Right forelimb (tissue), 1 donor: Measurements from ENCODE around the gene TUBA1B.

Experiments
- DNase-seq: peaks from one replicate; pipeline ENCODE4 v3.0.0-alpha.2; 2018

Gene TUBA1B

DNA sequence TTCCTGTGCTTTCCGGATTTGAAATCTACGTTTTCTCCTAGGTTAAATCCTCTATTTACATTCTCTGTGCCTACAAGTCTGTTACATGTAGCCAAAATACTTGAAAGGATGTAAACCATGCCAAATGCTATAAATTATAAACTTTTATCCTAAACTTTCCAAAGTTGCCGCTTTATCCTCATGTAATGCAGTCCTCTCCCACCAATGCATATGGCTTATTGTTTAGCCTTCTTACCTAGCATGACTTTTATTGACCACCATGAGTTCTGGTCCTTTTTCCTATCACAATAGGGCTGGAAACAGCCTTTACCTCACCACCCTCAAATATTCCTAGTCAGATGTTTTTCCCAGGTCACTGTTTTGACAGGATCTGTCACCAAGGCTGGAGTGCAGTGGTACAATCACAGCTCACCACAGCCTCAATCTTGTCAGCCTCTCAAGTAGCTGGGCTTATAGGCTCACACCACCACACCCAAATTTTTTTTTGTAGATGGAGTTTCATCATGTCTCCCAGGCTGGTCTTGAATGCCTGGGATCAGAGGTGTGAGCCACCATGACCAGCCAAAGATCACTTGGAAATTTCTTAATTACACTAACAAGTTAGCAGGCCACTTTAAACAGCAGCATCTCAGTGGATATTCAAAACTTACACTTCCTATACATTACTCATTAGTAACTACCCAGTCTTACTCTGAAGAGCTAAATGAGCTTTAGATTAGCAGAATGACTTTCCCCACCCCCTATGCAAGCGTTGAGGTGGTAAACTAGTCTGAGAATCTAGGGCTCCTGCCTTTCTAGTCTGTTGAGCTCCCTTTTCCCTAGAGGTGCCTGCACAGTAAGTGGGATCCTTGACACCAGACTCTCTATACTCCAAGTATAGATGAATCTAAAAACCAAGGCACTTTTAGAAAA, 4.1 kb downstream of the TUBA1B start:
- DNase-seq, result no peak

DNA sequence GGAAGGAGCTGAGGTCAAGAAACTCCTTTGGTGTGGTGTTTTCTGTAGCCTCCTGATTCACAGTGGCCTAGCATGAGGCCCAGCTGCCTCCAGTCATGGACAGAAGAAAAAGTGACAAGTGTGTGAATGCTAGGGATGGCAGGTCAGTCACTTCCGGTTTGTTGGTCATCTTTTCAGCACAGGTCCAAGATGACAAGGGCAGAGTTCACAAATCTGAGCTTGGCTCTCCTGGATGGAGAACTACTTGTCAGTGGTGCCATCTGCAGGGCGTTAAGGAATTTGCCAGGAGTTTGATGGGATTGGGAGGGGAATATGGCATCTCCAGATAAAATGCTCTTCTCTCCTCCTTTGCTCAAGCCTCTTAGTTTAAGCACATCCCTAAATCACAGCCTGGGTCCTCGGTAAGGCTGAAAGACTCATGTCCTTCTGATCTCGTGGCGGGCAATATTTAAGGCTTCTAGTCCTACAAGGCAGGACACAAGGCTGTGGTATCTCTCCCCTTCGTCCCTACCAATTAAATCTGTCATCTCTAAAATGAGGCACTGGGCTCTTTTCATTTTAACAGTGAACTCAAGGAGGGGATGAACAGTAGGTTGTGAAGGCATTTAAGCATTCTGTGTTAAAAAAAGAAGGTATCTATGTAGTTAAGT, 10.0 kb downstream of the TUBA1B start:
- no peak for DNase-seq

DNA sequence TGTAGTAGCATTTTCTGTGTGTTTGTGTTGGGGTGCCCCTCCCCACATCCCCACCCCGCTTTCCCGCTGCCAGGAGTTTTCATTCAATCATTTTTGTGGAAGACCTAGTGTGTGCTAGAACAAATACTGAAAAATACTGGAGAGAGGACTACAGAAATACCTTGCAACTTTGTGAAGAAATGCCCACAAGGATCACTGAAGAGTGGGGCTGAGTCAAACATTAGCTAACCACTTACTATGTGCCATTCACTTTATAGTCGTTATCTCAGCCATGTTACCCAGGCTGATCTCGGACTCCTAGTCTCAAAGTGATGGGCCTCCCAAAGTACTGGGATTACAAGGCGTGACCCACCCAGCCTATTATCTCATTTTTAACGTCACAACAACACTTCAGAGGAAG, 20.0 kb downstream of the TUBA1B start:
- no peak for DNase-seq

DNA sequence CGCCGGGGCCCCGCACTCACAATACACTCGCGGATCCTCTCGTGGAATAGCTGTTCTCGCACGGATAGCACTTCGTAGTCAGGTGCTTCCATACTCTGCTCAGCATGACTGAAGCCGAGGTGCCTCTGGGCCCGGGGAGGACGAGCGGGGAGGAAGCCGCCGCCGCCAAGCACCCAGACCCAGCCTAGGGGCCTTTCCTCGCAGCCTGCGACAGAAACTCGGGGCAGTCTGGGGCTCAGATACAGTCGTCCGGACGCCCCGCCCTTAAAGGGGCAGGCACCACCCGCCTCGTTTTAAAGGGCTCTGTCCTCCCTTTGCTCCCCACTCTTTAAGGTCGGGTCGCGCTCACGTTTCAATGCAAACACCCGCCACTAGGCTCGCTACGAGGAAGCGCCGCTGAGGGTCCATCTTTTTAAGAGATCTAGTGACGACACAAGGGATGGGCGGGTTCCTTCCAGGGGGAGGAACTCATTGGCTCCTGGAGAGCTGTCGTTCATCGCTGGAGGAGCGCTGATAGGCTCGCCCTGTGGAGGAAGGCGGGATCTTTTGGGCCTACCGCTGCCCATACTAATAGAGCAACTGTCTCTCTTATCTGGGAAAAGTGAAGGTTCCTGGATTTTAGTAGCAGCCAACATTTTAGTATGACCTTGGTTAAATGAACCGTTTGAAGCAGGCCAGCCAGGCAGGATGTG, 20.6 kb downstream of the TUBA1B start, which contains the start of gene LMBR1L:
Gene LMBR1L, minus strand, starts transcription at position 384 of the 692 bp plus-strand sequence. Its CDS starts 292 bp downstream, at position 92.
- DNase-seq, result peak; percentile 97

DNA sequence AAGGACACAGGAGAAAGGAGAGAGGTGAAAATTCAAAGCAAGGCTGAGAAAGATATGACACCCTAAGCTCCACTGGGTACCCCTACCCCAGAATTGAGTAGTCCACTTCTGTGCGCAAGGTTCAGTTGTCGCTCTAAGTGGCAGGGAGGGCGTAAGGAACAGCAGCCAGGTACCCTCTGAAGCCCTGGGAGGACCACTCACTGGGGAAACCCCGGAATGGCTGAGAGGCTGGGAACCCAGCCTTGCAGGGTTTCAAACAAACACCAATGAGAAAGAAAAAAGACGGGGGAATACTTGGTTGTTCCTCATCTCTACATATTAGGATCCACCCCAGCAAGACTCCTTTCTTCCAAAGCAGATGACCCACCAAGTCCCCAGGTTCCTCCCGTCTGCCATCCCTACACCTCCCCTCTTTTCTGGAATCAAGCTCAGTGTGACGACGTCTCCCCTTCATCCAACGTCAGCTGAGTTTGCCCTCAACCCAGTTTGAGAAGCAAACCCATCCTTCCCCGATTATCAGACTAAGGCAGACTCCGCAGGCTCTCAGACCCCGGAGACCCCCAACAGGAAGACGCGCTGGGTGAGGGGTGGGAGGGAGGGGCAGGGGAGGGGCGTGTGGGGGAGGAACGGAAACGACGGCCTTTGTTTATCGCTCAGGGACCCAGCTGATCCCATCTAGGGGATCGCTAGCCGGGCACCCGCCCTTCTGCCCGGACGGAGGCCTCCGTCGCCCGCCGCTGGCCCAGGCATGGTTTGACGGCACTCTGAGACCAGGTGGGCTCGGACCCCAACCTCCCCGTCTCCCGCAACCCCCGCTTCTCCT, 21.3 kb downstream of the TUBA1B start:
- DNase-seq, result peak; percentile 68

DNA sequence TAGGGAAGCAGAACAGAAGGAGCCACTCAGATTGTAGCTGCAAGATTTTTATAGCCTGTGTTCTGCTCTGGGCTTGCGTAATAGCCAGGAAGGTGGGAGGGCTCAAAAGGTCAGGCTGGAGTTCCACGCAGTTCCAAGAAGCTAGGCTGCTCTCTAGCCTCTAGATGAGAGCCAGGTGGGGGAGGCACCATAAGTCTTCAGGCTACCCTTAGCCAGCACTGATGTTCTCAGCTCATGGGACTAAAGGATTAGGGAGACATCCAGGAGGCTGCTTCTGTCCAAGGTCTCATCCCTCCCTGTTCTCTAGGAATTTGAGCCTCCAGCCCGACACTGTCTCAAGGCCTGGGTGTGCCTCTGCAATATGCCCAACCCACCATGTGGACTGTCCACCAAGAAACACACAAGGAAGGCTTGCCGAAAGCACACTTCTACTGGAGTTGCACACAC, 22.2 kb downstream of the TUBA1B start:
- DNase-seq, result no peak

DNA sequence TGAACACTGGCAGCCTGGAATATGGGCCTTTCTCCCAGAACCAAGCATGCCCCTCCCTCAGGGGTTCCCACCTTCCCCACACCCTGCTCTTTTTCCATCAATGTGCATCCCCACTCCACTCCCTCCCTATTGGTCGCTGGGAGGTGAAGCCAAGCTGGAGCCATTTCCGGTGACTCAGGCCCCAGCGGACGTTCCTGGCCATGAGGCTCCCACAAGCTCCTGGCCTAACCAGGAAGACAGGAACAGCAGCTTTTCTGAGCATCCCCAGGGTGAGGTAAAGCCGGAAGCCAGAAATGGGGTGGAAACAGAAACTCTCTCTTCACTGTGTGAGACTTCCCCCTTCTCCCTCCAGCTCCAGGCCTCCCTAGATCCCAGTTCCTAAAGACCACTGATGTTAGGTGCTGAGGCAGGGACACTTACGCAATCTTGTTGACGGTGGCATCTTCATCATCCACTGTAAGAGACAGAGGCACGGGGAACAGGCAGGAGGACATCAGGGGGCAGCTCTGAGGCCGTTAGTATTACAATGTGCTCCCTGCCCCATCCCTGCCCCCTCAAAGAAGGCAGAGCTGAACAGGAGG, 25.6 kb downstream of the TUBA1B start:
- no peak for DNase-seq

DNA sequence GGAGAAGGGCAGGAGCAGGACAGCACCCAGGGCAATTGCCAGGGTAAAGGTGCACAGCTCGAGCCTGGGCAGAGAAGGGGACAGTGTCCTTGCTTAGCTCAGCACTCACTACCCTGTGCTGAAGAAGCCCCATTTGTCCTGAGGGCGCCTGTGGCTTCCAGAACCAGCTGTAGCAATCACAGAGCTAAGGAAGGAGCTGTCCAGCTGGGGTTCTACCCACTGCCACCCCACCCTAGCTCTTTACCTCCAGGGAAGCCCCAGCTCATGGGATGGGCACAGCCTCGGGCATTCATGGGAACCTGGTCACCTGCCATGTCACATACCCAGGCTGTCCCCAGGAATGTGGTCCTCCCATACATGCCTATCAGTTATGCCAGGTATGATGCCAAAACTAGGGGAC, 26.4 kb downstream of the TUBA1B start:
- no peak for DNase-seq

DNA sequence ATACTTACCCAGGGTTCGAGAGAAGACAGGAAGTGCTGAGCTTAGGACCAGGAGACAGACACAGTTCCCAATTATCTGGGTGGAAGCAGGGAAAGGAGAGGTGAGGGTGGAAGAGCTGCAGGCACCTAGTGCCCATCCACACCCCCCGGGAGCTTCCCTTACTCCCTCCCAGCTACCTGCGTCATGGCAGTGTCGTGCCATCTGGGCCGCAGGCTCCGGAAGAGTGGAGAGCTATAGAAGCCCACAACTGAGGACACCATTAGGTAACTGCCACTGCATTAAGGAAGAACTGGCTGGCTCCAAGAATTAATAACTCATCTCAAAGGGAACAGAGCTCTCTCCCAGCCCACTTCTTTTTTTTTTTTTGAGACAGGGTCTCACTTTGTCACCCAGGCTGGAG, 30.8 kb downstream of the TUBA1B start:
- no peak for DNase-seq

DNA sequence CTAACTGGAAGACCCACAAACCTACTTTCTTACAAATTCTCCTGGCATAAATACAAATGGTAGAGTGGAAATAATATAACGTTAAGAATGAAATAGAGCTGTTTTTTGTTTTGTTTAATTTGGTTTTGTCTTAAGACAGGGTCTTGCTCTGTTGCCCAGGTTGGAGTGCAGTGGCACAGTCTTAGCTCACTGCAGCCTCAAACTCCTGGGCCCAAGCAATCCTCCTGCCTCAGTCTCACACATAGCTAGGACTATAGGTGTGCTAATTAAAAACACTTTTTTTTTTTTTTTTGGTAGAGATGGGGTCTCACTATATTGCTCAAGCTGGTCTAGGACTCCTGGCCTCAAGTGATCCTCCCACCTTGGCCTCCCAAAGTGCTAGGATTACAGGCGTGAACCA, 32.5 kb downstream of the TUBA1B start:
- no peak for DNase-seq

DNA sequence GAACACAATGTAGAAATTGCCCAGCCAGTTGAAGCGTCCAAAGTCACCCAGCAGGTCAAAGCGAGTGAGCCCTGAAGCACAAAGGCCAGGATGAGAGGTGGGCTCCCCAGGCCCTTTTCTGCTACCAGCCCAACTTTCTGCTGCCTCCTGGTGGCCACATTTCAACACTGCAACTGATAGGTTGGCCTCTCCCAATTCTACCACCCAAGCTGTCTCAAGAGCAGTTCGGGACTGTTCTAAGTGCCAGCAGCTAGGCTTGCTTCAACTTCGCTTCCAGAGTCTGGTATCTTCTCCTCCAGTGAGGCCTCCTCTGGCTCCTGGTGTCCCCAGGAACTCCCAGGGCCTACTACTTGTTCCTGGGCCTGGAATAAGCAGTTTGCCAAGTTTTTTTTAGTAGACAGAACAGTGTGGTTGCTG, 33.2 kb downstream of the TUBA1B start:
- DNase-seq, result no peak

DNA sequence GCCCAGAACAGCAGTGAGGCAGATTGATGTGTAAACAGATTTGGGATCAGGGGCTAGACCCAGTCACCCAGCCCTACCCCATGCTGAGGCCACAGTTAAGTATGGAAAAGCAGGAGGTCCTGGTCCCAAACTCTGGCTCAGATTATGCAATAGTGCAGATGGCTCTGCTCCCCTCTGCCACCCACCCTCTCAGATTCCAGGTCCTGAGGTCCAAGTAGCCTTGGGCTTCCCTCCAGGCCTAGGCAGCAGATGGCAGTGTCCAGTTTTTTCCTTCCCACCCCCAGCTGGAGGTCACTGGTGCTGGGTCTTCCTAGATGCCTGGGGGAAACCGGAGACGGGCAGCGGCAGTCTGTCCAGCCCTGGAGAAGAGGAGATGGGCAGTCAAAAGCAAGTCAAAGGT, 33.8 kb downstream of the TUBA1B start:
- no peak for DNase-seq

DNA sequence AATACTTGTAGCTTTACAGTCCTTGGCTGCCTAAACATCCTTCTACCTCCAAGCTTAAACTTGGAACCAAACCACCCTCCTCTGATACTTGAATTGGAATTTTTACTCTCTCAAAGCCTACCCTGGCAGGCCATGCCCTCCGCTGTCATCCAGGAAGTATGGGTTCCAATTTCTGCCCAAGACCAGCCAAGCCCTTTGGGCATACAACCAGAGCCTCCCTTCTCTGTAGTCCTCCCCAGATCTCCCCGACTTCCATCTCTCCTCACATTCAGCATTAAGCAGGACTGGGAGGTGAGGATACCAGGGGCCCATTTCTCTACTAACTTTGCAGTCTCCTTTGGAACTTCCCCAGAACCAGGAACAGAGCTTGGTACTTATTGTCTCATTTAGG, 36.2 kb downstream of the TUBA1B start:
- no peak for DNase-seq

DNA sequence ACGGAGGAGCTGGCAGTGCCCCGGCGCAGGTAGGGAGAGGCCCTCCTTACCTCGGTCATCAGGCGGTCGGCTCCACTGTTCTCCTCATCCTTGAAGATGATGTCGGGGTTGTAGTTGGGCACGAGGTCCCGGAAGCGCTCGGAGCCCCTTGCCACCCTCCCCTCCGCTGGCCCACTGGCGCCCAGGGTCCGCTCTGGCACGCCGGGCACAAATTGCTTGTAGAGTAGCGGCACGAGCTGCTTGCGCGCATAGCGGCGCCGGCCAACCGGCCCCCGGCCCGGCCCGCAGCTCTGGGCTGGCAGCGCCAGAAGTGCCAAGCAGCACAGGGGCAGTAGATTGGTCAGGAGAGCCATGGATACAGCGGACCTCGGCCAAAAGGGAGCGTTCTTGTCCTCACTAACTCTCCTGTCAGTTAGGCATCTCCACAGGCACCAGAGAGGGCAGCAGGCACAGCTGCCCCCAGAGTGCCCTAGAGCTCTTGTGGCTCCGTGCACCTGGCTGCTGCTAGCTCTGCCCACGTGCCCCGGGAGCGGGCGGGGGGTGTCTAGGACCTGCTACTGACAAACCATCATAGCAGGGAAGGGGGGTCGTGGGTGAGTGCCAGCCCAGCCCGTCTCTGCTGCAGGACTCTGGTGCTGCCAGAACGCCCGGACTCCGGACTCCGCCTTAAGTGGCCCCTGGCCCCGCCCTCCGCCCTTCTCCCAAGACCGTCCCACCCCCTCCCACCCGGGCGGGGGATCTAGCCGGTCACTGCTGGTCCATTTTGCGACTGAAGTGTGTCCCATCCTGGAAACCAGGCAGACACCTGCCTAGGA, 36.8 kb downstream of the TUBA1B start, which contains the start of gene DHH:
Gene DHH, minus strand, starts transcription at position 642 of the 815 bp plus-strand sequence. Its CDS starts 289 bp downstream, at position 353.
- peak; percentile 64 for DNase-seq

DNA sequence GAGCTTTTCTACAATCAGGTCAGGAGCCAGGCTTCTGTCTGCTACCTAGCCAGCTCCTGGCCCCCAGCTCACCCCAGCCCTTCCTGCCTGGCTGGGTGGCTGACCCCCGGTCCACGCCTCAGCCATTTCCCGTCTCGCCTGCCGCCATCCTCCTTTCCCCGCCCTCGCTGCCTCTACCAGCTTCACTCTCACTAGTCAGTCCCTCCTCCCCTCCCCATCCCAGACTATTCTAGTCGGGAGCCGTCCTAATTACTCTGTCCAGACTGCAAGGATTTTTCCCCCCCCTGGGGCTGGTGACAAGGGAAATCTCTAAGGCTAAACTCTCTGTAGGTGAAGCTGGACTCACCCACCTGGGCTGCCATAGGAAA, 37.4 kb downstream of the TUBA1B start:
- DNase-seq, result no peak

DNA sequence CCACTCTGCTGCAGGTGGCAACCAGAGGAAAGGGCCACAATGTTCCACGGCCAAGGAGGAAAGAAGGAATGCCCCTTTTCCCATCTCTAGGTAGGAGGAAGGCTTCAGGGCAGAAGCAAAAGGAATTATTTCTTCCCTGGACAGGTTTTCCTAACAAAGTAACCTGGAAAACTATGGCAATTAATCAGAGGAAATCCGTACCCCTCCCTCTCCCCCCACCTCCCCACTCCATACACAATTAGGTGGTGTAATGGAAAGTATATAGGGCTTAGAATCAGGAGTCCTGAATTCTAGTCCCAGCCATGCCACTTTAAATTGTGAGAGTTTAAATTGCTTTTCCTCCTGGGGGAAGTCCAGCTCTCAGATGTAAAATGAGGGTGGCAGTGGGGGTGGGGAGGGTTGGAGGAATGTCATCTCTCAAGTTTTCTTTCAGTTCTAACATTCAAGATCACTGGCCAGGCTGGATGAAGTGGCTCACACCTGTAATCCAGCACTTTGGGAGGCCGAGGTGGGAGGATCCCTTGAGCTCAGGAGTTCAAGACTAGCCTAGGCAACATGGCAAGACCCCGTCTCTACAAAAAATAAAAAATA, 38.3 kb downstream of the TUBA1B start:
- no peak for DNase-seq

DNA sequence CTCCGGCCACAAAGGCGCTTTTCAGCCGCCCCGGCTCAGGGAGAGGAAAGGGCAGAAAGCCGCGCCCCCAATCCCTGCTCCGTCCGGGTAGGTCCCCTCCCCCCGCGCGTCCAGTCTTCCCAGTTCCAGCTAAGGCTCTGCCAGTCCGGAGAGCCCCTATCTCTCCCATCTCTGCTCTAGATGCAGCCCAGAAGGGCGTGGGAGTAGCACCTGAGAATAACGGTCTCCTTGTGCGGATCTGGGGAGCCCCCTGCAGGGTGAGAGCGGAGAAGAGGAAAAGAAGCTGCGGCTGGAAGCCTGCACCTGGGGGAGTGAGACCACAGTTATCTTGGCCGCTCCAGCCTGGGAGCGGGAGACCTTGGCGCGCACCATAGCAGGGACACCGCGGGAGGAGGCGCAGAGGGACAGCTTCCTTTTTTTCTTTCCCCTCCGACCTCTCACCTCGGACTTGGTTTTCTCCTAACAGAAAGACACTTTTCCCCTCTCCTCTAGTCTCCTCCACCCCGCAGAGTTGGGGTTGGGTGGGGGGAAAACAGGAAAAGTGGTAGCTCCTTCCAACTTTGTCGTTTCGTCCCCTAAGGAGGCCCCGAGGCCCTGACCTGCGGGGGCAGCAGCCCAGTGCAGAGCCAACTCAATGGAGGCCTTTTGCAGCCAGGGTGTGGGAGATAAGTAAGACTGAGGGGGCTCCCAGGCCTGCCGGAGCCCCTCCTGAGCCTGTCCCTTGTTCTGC, 38.9 kb downstream of the TUBA1B start:
- DNase-seq, result peak; percentile 62

DNA sequence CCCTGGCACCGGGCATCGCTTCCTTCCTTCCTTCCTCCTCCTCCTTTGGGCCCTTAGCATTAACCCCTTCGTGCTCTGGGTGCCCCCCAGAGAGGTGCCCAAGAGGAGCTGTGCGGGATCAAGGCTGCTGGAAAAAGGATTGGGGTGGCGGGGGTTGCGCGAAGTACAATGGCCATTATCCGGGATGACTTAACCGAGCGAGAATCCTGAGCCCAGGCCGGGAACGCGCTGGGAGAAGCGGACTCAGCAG, 39.4 kb downstream of the TUBA1B start:
- no peak for DNase-seq

DNA sequence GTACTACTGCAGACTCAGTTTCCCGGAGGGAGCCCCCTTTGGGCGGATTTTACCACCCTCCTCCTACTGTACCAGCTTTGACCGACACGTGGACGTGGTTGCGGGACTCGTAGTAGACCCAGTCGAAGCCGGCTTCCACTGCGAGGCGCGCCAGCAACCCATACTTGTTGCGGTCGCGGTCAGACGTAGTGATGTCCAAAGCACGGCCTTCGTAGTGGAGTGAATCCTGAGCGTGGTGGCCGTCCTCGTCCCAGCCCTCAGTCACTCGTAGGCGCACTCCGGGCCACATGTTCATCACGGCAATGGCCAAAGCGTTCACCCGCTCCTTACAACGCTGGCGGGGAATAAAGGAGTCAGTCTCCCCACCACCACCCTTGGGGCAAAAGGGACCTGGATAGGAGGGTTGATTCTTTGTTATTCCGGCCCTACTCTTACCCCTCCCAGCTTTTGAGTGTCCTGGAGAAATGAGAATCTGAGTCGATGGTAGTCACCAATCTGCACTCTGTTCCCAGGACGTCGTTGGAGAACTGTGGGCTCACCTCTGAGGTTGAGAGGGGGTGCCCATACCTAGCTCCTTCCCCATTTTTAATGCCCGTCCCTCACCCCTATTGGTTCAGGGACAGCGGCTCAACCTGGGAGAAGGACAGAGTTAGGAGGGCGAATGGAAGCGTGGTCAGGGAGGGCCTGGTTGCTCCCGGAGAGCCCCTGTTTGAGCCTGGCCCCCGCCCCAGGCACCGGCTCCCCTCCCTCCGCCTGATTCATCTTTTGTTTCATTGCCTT, 39.9 kb downstream of the TUBA1B start:
- DNase-seq, result no peak
